CD14-positive monocyte (primary cell): Measurements from ENCODE around the gene SLC6A11. TPM values are rescaled to one million over a fixed set of nuclear protein-coding genes. Genes with fewer than 3 reads are reported as not detected.

Source experiments
- DNase-seq, 3 donors: peaks; one replicate each; pipeline ENCODE4 v3.0.0-alpha.2; 2011 to 2022
- H2AFZ ChIP-seq: 2 replicates; pipeline ENCODE4 v1.6.0; 2012; ENCODE audit warnings: mild to moderate bottlenecking, low read depth, low read length, inconsistent platforms; ENCODE audit not compliant: insufficient read depth, poor library complexity, severe bottlenecking
- H3K27ac ChIP-seq, 2 donors: 1 replicate in 1 of 2; 2 replicates in 1 of 2; pipeline ENCODE4 v1.5.1; 2012 to 2013; ENCODE audit warnings: low read length in 2 of 2, control low read depth in 1 of 2, inconsistent platforms in 1 of 2, low read depth in 1 of 2, mild to moderate bottlenecking in 1 of 2
- H3K27me3 ChIP-seq, 2 donors: one replicate each; pipeline versions ENCODE4 v1.6.0 to v1.6.1; 2011 to 2013; ENCODE audit warnings: low read length in 2 of 2; ENCODE audit not compliant: control insufficient read depth in 2 of 2, insufficient read depth in 2 of 2
- H3K36me3 ChIP-seq, 2 donors: replicated peaks in 1 of 2; 1 replicate in 1 of 2; 2 replicates in 1 of 2; pipeline versions ENCODE4 v1.5.1 to v1.6.1; 2012 to 2013; ENCODE audit warnings: low read length in 2 of 2, control low read depth in 1 of 2, inconsistent platforms in 1 of 2, mild to moderate bottlenecking in 1 of 2; ENCODE audit not compliant: insufficient read depth in 2 of 2, control insufficient read depth in 1 of 2
- H3K4me1 ChIP-seq, 2 donors: 1 replicate in 1 of 2; 2 replicates in 1 of 2; pipeline versions ENCODE4 v1.5.1 to v1.6.1; 2012 to 2013; ENCODE audit warnings: low read length in 2 of 2, control low read depth in 1 of 2, inconsistent platforms in 1 of 2, mild to moderate bottlenecking in 1 of 2, moderate library complexity in 1 of 2; ENCODE audit not compliant: insufficient read depth in 2 of 2, control insufficient read depth in 1 of 2
- H3K4me2 ChIP-seq: replicated peaks from 2 replicates; pipeline ENCODE3; 2012; ENCODE audit warnings: low read length, moderate library complexity, mild to moderate bottlenecking; ENCODE audit not compliant: poor library complexity, severe bottlenecking; ENCODE audit errors: extremely low read depth
- H3K4me3 ChIP-seq, 3 experiments: fragments of 200-600 bp in 1 of 3; sonication (generic) in 1 of 3; replicated peaks in 1 of 3; 1 replicate in 2 of 3; 2 replicates in 1 of 3; pipeline ENCODE4 v1.5.1; 2011 to 2013; ENCODE audit warnings: low read length in 3 of 3, mild to moderate bottlenecking in 3 of 3, control low read depth in 2 of 3, low read depth in 2 of 3, inconsistent platforms in 1 of 3, moderate library complexity in 1 of 3
- H3K79me2 ChIP-seq: 2 replicates; pipeline ENCODE4 v1.6.0; 2012; ENCODE audit warnings: mild to moderate bottlenecking, control low read depth, inconsistent platforms, low read length, moderate library complexity; ENCODE audit not compliant: insufficient read depth
- H3K9ac ChIP-seq: 2 replicates; pipeline ENCODE4 v1.6.0; 2017; ENCODE audit warnings: low read length, mild to moderate bottlenecking; ENCODE audit not compliant: insufficient read depth, poor library complexity, severe bottlenecking
- H3K9me3 ChIP-seq, 2 donors: replicated peaks in 1 of 2; 1 replicate in 1 of 2; 2 replicates in 1 of 2; pipeline versions ENCODE4 v1.5.1 to v1.6.1; 2012 to 2013; ENCODE audit warnings: low read length in 2 of 2, control low read depth in 1 of 2; ENCODE audit not compliant: control insufficient read depth in 1 of 2, insufficient read depth in 1 of 2
- H4K20me1 ChIP-seq: 2 replicates; pipeline ENCODE4 v1.6.0; 2012; ENCODE audit warnings: mild to moderate bottlenecking, low read length, control low read depth, moderate library complexity; ENCODE audit not compliant: insufficient read depth
- H3K27ac Mint-ChIP-seq, 7 donors: one replicate each; pipeline ENCODE4 v1.8.0; 2020; ENCODE audit warnings: mild to moderate bottlenecking in 7 of 7, mixed read lengths in 7 of 7, moderate library complexity in 6 of 7, inconsistent platforms in 2 of 7
- H3K27me3 Mint-ChIP-seq, 3 donors: one replicate each; pipeline ENCODE4 v1.8.0; 2021 to 2022; ENCODE audit warnings: low read depth in 3 of 3, mild to moderate bottlenecking in 3 of 3, mixed read lengths in 3 of 3, moderate library complexity in 3 of 3, inconsistent platforms in 1 of 3
- H3K36me3 Mint-ChIP-seq, 2 donors: one replicate each; pipeline ENCODE4 v1.8.0; 2020; ENCODE audit warnings: mixed read lengths in 2 of 2, inconsistent platforms in 1 of 2, mild to moderate bottlenecking in 1 of 2
- H3K4me1 Mint-ChIP-seq: one replicate; pipeline ENCODE4 v1.8.0; 2020; ENCODE audit warnings: mild to moderate bottlenecking, mixed read lengths
- H3K4me3 Mint-ChIP-seq, 2 donors: one replicate each; pipeline ENCODE4 v1.8.0; 2020; ENCODE audit warnings: mild to moderate bottlenecking in 2 of 2, mixed read lengths in 2 of 2, moderate library complexity in 1 of 2
- H3K9me3 Mint-ChIP-seq, 7 donors: one replicate each; pipeline ENCODE4 v1.8.0; 2020 to 2022; ENCODE audit warnings: mixed read lengths in 7 of 7, mild to moderate bottlenecking in 6 of 7, moderate library complexity in 6 of 7, inconsistent platforms in 2 of 7
- WGBS: methylation state at CpG from one replicate; pipeline ENCODE4 v1.1.5; 2013; ENCODE audit warnings: missing lambda C conversion rate; ENCODE audit not compliant: insufficient coverage; 5-methylcytosine and 5-hydroxymethylcytosine counted together
- intact Hi-C, 2 donors: fragments of 100-400 bp; cut with micrococcal nuclease; formaldehyde crosslinking; loops; one replicate each; pipeline versions ENCODE4 v1.15.0 to v1.15.1; 2023
- polyA plus RNA-seq, 3 donors: library from polyadenylated mRNA; depleted of rRNA in 1 of 3; unstranded in 2 of 3; stranded (reverse) in 1 of 3; fragments of 300-500 nt in 2 of 3; fragments of >200 nt in 1 of 3; fragmentation: Illumina TruSeq in 2 of 3; gene quantifications; 1 replicate in 2 of 3; 2 replicates in 1 of 3; pipeline ENCODE4 v1.2.3, GENCODE V29; 2012 to 2021
- TF ChIP-seq, protein P1 (sequence below): fragments of 200-600 bp; IDR thresholded peaks from one replicate; pipeline ENCODE4 v1.8.0; 2022; ENCODE audit warnings: antibody characterized with exemption, mild to moderate bottlenecking

Gene SLC6A11
- polyA plus RNA-seq, 3 donors = not detected

DNA sequence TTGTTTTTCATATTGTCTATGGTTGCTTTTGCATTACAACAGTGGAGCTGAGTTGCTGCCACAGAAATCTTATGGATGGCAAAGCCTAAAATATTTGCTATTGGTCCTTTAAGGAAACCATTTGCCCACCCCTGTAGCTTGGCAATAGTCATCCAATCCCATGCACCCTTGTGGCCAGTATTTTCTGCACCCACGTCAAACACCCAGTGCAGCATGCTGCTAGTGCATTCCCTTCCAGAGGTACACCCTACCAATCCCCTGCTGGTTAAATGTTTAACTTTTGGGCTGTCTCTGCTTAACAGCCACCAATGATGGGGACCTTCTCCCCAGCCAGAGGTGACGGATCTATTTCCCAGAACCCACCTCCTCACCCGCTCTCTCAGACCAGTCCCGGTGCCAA lies 23.8 kb upstream of the SLC6A11 start:
- no peak overlapping the region for H3K4me3 ChIP-seq
- H3K36me3 ChIP-seq = no peaks in the 10 kb centered on the region
- no peaks in the 10 kb centered on the region for H3K79me2 ChIP-seq
- peaks cover 0 to 2% (median 0%) of the 10 kb centered on the region in 7 donors for H3K9me3 Mint-ChIP-seq
- 50% methylated on average over 1 of the region's 4 CpGs for WGBS
- no peak overlapping the region for H2AFZ ChIP-seq
- no peak overlapping the region for H3K4me2 ChIP-seq
- no peak overlapping the region for H3K27ac Mint-ChIP-seq
- no peak overlapping the region for H3K27ac ChIP-seq
- no peak for DNase-seq
- TF ChIP-seq, protein P1, sequence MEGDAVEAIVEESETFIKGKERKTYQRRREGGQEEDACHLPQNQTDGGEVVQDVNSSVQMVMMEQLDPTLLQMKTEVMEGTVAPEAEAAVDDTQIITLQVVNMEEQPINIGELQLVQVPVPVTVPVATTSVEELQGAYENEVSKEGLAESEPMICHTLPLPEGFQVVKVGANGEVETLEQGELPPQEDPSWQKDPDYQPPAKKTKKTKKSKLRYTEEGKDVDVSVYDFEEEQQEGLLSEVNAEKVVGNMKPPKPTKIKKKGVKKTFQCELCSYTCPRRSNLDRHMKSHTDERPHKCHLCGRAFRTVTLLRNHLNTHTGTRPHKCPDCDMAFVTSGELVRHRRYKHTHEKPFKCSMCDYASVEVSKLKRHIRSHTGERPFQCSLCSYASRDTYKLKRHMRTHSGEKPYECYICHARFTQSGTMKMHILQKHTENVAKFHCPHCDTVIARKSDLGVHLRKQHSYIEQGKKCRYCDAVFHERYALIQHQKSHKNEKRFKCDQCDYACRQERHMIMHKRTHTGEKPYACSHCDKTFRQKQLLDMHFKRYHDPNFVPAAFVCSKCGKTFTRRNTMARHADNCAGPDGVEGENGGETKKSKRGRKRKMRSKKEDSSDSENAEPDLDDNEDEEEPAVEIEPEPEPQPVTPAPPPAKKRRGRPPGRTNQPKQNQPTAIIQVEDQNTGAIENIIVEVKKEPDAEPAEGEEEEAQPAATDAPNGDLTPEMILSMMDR = no peak
- peaks cover 11 to 27% (median 15%) of the 10 kb centered on the region in 3 donors for H3K27me3 Mint-ChIP-seq
- no peaks in the 10 kb centered on the region for H4K20me1 ChIP-seq
- H3K4me1 Mint-ChIP-seq = no peaks in the 10 kb centered on the region
- H3K9ac ChIP-seq = no peak overlapping the region
- H3K4me1 ChIP-seq = no peaks in the 10 kb centered on the region
- no peaks in the 10 kb centered on the region for H3K9me3 ChIP-seq
- no peak overlapping the region for H3K4me3 Mint-ChIP-seq
- no peaks in the 10 kb centered on the region for H3K36me3 Mint-ChIP-seq
- H3K27me3 ChIP-seq = peaks cover 11 to 12% of the 10 kb centered on the region in 2 donors
- intact Hi-C loops = no loop called here

DNA sequence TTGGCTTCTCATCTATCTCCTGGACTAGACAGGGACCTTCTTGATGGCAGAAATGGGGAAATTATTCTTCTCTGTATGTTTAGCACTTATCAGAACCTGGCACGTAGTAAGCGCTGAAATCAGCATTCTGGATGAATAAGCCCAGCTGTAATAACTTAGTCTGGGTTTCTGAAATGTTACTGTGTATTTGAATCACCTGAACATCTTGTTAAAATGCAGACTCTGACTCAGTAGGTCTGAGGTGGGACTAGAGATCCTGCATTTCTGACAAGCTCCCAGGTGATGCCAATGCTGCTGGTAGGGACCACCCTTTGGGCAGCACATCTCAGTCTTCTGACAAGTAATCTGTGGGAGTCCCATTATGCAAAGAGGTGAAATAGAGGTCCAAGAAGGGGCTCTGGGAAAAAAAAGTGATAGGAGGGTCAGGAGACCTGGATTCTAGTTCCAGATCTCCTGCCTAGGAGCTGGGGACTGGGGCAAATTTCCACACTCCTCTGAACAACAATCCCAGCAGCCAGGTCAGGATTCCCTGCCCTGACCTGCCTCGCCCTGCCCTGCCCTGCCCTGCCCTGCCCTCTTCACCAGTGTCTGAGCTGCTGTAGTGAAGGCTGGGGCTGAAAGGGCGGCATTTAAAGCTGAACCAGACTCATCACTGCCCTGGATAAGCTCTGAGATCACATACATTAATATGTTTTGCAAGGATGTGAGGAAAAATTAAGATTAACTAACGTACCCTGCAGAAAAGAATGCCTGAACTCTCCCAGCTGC lies 17.2 kb upstream of the SLC6A11 start:
- 100% methylated on average over 2 of the region's 5 CpGs for WGBS
- intact Hi-C loops = no loop called here

More for the DNA sequence above, 17.2 kb upstream of the SLC6A11 start:
- Histone ChIP-seq H3K4me2 (no peak overlapping the region), H3K27me3 (peaks cover 5 to 7% of the 10 kb centered on the region in 2 donors), H4K20me1 (no peaks in the 10 kb centered on the region), H2AFZ (no peak overlapping the region), H3K4me3 (no peak overlapping the region), H3K4me1 (no peaks in the 10 kb centered on the region), H3K9me3 (no peaks in the 10 kb centered on the region), H3K9ac (no peak overlapping the region), H3K27ac (no peak overlapping the region), H3K36me3 (no peaks in the 10 kb centered on the region), H3K79me2 (no peaks in the 10 kb centered on the region)
- Mint-ChIP-seq H3K4me3 (no peak overlapping the region), H3K4me1 (no peaks in the 10 kb centered on the region), H3K36me3 (no peaks in the 10 kb centered on the region), H3K9me3 (no peaks in the 10 kb centered on the region), H3K27ac (no peak overlapping the region), H3K27me3 (peaks cover 16 to 35% (median 21%) of the 10 kb centered on the region in 3 donors)
- no peak for DNase-seq
- TF ChIP-seq, protein P1 = no peak
